K562 (cell line): Measurements from ENCODE around the gene GDF15. TPM values are rescaled to one million over a fixed set of nuclear protein-coding genes. Genes with fewer than 3 reads are reported as not detected.
A peak's percentile ranks its signal among the peaks of the same experiment; 100 is the strongest.

Experiments used
- ATAC-seq: fragments of 200-7000 bp; cut with Tn5 transposase; 3 replicates; pipeline ENCODE4 v1.9.1; 2020; ENCODE audit warnings: moderate library complexity
- BruUV-seq: library from RNA; stranded (reverse); fragments of 400-500 nt; replicated peaks from 2 replicates; lab custom pipeline; 2021; lab: Mats Ljungman, UMichigan
- CTCF ChIA-PET: fragments of 300-600 bp; formaldehyde crosslinking; extraction: SDS; loops from one replicate; lab custom pipeline; 2021; ENCODE audit warnings: low intra/inter-chr PET ratio; lab: Yijun Ruan, JAX
- POLR2A ChIA-PET: fragments of 300-600, 350-650 bp; sonication (Branson Sonifier 250); formaldehyde crosslinking; extraction: SDS; loops from one replicate; lab custom pipeline; 2021; ENCODE audit warnings: antibody characterized with exemption, inconsistent platforms; lab: Yijun Ruan, JAX
- DNase-seq, 4 experiments: peaks; one replicate each; pipeline versions ENCODE4 v3.0.0 to v3.0.0-alpha.2; 2011 to 2018; ENCODE audit warnings: low spot score in 3 of 4, mixed read lengths in 3 of 4; ENCODE audit errors: extremely low read depth in 1 of 4
- FAIRE-seq: peaks from 2 replicates; lab custom pipeline; 2011; peaks lifted over from hg19 to GRCh38; lab: Jason Lieb, UNC
- H2AFZ ChIP-seq: 2 replicates; pipeline ENCODE4 v1.6.0; 2011; ENCODE audit warnings: low read depth, low read length, control low read depth, inconsistent platforms
- H3K27ac ChIP-seq: fragments of 200-600 bp; 3 replicates; pipeline ENCODE4 v1.8.0; 2011; ENCODE audit warnings: low read depth, mild to moderate bottlenecking, control low read depth, inconsistent platforms, low read length, moderate library complexity, mixed read lengths; ENCODE audit errors: extremely low read depth
- H3K27me3 ChIP-seq, 2 experiments: fragments of 300-600 bp in 1 of 2; 2 replicates in 1 of 2; 3 replicates in 1 of 2; pipeline versions ENCODE4 v1.6.0 to v1.8.0; 2011; ENCODE audit warnings: inconsistent platforms in 2 of 2, low read length in 2 of 2, mild to moderate bottlenecking in 1 of 2, mixed read lengths in 1 of 2, moderate library complexity in 1 of 2; ENCODE audit not compliant: control insufficient read depth in 2 of 2, insufficient read depth in 2 of 2
- H3K36me3 ChIP-seq: fragments of 300-600 bp; 3 replicates; pipeline ENCODE4 v1.8.0; 2011; ENCODE audit warnings: mild to moderate bottlenecking, low read length, inconsistent platforms; ENCODE audit not compliant: control insufficient read depth, insufficient read depth
- H3K4me1 ChIP-seq, 2 experiments: fragments of 200-600 bp in 1 of 2; replicated peaks in 1 of 2; 2 replicates in 1 of 2; 3 replicates in 1 of 2; pipeline versions ENCODE4 v1.5.1 to v1.8.0; 2011; ENCODE audit warnings: inconsistent platforms in 2 of 2, low read length in 2 of 2, mild to moderate bottlenecking in 1 of 2, mixed read lengths in 1 of 2, moderate library complexity in 1 of 2; ENCODE audit not compliant: control insufficient read depth in 2 of 2, insufficient read depth in 2 of 2
- H3K4me2 ChIP-seq: 2 replicates; pipeline ENCODE4 v1.6.1; 2011; ENCODE audit warnings: low read length, control low read depth, inconsistent platforms, mixed read lengths; ENCODE audit not compliant: insufficient read depth
- H3K4me3 ChIP-seq: fragments of 200-600 bp; sonication (generic), shearing (Covaris generic); 2 replicates; pipeline ENCODE4 v1.5.1; 2016; ENCODE audit warnings: control low read depth, inconsistent platforms
- H3K79me2 ChIP-seq: fragments of 200-600 bp; 3 replicates; pipeline ENCODE4 v1.8.0; 2011; ENCODE audit warnings: low read length, inconsistent platforms; ENCODE audit not compliant: control insufficient read depth, insufficient read depth
- H3K9ac ChIP-seq, 2 experiments: 2 replicates each; pipeline versions ENCODE4 v1.6.0 to v1.6.1; 2011; ENCODE audit warnings: low read depth in 2 of 2, low read length in 2 of 2, control low read depth in 1 of 2, inconsistent platforms in 1 of 2, mild to moderate bottlenecking in 1 of 2, mixed read lengths in 1 of 2; ENCODE audit not compliant: insufficient read depth in 1 of 2
- H3K9me1 ChIP-seq: one replicate; pipeline ENCODE4 v1.6.0; 2011; ENCODE audit warnings: inconsistent platforms, mild to moderate bottlenecking, low read length, moderate library complexity; ENCODE audit not compliant: control insufficient read depth, insufficient read depth
- H3K9me3 ChIP-seq: replicated peaks from 2 replicates; pipeline ENCODE4 v1.5.1; 2011; ENCODE audit warnings: low read depth, low read length, inconsistent platforms; ENCODE audit not compliant: control insufficient read depth, insufficient read depth
- H4K20me1 ChIP-seq: replicated peaks from 2 replicates; pipeline ENCODE4 v1.6.1; 2011; ENCODE audit warnings: low read length, inconsistent platforms, mixed read lengths; ENCODE audit not compliant: control insufficient read depth, insufficient read depth
- ADNP ChIP-seq: fragments of 200-800 bp; sonication (Bioruptor generic); IDR thresholded peaks from 2 replicates; pipeline ENCODE4 v1.6.1; 2016; ENCODE audit warnings: missing genetic modification characterization, missing compliant biosample characterization
- BCOR ChIP-seq: fragments of 450-650 bp; IDR thresholded peaks from 2 replicates; pipeline ENCODE4 v1.6.1; 2016
- RBM25 ChIP-seq: fragments of 200-400 bp; formaldehyde crosslinking; IDR thresholded peaks from 2 replicates; pipeline ENCODE4 v1.6.1; 2018; ENCODE audit warnings: low read length, low read depth, moderate library complexity; ENCODE audit not compliant: severe bottlenecking
- ZBTB7A ChIP-seq: IDR thresholded peaks from 2 replicates; pipeline ENCODE4 v1.6.1; 2011; ENCODE audit warnings: low read depth, mild to moderate bottlenecking, low read length, moderate library complexity, borderline replicate concordance; ENCODE audit not compliant: control insufficient read depth
- ZNF764 ChIP-seq: fragments of 250-450 bp; sonication (Bioruptor Pico); IDR thresholded peaks from 2 replicates; pipeline ENCODE4 v1.4.0; 2020; ENCODE audit warnings: low read depth, mild to moderate bottlenecking, moderate library complexity
- WGBS: fragments of 100-300 bp; shearing (Covaris generic); methylation state at CpG from one replicate; pipeline ENCODE4 v1.1.6; 2016; ENCODE audit warnings: low coverage, mixed read lengths; ENCODE audit not compliant: insufficient coverage; ENCODE audit errors: missing lambda C conversion rate; 5-methylcytosine and 5-hydroxymethylcytosine counted together
- in situ Hi-C: fragments of 300-500 bp; cut with MboI; formaldehyde crosslinking; loops from 4 replicates; pipeline ENCODE4 v1.15.0; 2018; ENCODE audit warnings: inconsistent platforms, mixed read lengths
- intact Hi-C: fragments of 100-400 bp; cut with micrococcal nuclease; formaldehyde crosslinking; loops from 2 replicates; pipeline ENCODE4 v1.14.2; 2022
- polyA plus RNA-seq, 8 experiments: library from polyadenylated mRNA; depleted of rRNA in 4 of 8; stranded (reverse) in 5 of 8; unstranded in 3 of 8; fragments of >200 nt; fragmentation: Nextera tagmentation in 2 of 8; fragmentation: Illumina TruSeq in 1 of 8; extraction: Ambion mirVana in 2 of 8; extraction: Trizol in 1 of 8; gene quantifications; 2 replicates each; pipeline versions ENCODE4 v1.2.1 to v1.2.3, GENCODE V29; 2011 to 2014; ENCODE audit warnings: inconsistent platforms in 1 of 8, missing spikeins in 1 of 8
- total RNA-seq, 7 experiments: library from RNA; depleted of rRNA in 6 of 7; stranded (reverse); fragments of >200 nt in 6 of 7; fragmentation: Illumina TruSeq in 2 of 7; extraction: Trizol in 2 of 7; gene quantifications; 2 replicates each; pipeline versions ENCODE4 v1.2.1 to v1.2.3, GENCODE V29; 2011 to 2021; ENCODE audit warnings: low replicate concordance in 1 of 7
- TF ChIP-seq, protein P1 (sequence below): sonication (generic); formaldehyde crosslinking; IDR thresholded peaks from 2 replicates; pipeline ENCODE4 v1.8.1; 2023; ENCODE audit warnings: mild to moderate bottlenecking, missing genetic modification reagents
- TF ChIP-seq, protein P2 (sequence below): fragments of 450-650 bp; IDR thresholded peaks from 2 replicates; pipeline ENCODE4 v1.6.1; 2016; ENCODE audit warnings: missing biosample characterization, missing genetic modification characterization
- TF ChIP-seq, protein P3 (sequence below): fragments of 450-650 bp; IDR thresholded peaks from 2 replicates; pipeline ENCODE4 v1.6.1; 2016
- TF ChIP-seq, protein P4 (sequence below), 3 experiments: IDR thresholded peaks in 2 of 3; conservative IDR thresholded peaks in 1 of 3; 2 replicates each; pipeline ENCODE4 v1.5.1; 2011 to 2012; ENCODE audit warnings: low read length in 3 of 3, mild to moderate bottlenecking in 3 of 3, control low read depth in 2 of 3, improper control_type of control experiment in 1 of 3, inconsistent platforms in 1 of 3, low read depth in 1 of 3, mixed read lengths in 1 of 3, moderate library complexity in 1 of 3; ENCODE audit not compliant: insufficient read depth in 2 of 3

GDF15 gene
- total and polyA plus RNA-seq, 9 of the 15 experiments (the other 6 are each of a cell fraction or from before 2014, with no cell fraction given) = 2.3 to 82.4 (median 12.5) TPM

DNA sequence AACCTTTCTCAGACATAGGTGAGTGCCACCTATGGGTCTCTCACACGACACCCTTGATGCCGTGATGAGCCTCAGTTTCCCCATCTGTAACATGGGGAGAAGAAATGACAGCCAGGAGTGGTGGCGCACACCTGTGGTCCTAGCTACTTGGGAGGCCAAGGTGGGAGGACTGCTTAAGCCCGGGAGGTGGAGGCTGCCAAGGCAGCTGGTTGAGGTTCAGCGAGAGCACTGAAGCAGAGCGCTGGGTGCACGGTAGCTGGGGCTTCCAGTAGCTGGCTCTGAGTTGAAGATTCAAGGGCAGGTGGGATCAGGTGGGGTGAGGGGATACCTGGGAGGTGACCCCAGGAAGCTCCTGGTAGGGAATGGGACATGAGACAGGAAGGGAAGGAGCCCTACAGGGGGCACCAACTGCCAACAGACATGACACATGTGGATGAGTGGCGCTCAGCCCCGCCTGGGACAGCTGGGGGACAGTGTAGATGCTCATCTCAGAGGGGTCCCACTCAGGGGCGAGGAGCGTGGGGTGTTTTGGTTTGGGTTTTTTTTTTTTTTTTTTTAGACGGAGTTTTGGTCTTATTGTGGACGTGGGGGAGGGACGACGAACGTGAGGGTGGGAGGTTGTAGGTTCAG, 26.8 kb downstream of the GDF15 start:
- BruUV-seq = no TSS peak
- 88% methylated on average over 11 of the region's 16 CpGs for WGBS
- Histone ChIP-seq H3K9me3 (no peaks in the 10 kb centered on the region), H2AFZ (no peak overlapping the region), H3K9me1 (no peaks in the 10 kb centered on the region), H4K20me1 (no peaks in the 10 kb centered on the region), H3K4me1 (peaks cover 31 to 62% of the 10 kb centered on the region in 2 experiments), H3K9ac (no peak overlapping the region), H3K27me3 (no peaks in the 10 kb centered on the region), H3K36me3 (no peaks in the 10 kb centered on the region), H3K79me2 (no peaks in the 10 kb centered on the region; the same call in 2 of the 3 replicates)
- ChIA-PET POLR2A (interaction anchor here (0.6 to 11.1 kb wide), 6 partner anchors 11 to 137 kb away, joined by 3 to 244 read pairs (median 11); partner anchors contain the start of genes GDF15 and JUND), CTCF (no interaction called here)
- intact Hi-C loops = loop anchor here (5.0 kb wide), 1 partner anchor 350 kb away; no protein-coding TSS in a partner anchor
- DNase-seq = no peak
- no peak for ATAC-seq
- TF ChIP-seq, protein P1, sequence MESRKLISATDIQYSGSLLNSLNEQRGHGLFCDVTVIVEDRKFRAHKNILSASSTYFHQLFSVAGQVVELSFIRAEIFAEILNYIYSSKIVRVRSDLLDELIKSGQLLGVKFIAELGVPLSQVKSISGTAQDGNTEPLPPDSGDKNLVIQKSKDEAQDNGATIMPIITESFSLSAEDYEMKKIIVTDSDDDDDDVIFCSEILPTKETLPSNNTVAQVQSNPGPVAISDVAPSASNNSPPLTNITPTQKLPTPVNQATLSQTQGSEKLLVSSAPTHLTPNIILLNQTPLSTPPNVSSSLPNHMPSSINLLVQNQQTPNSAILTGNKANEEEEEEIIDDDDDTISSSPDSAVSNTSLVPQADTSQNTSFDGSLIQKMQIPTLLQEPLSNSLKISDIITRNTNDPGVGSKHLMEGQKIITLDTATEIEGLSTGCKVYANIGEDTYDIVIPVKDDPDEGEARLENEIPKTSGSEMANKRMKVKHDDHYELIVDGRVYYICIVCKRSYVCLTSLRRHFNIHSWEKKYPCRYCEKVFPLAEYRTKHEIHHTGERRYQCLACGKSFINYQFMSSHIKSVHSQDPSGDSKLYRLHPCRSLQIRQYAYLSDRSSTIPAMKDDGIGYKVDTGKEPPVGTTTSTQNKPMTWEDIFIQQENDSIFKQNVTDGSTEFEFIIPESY (CRISPR knock-in tag) = peak; percentile 58; the same call in 1 of the 2 replicates
- TF ChIP-seq ZNF764 (CRISPR knock-in tag) = no peak
- peak; percentile 86 for TF ChIP-seq BCOR
- TF ChIP-seq, protein P2, sequence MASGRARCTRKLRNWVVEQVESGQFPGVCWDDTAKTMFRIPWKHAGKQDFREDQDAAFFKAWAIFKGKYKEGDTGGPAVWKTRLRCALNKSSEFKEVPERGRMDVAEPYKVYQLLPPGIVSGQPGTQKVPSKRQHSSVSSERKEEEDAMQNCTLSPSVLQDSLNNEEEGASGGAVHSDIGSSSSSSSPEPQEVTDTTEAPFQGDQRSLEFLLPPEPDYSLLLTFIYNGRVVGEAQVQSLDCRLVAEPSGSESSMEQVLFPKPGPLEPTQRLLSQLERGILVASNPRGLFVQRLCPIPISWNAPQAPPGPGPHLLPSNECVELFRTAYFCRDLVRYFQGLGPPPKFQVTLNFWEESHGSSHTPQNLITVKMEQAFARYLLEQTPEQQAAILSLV (tag) = no peak
- peak; percentile 18 for TF ChIP-seq RBM25
- TF ChIP-seq, protein P3, sequence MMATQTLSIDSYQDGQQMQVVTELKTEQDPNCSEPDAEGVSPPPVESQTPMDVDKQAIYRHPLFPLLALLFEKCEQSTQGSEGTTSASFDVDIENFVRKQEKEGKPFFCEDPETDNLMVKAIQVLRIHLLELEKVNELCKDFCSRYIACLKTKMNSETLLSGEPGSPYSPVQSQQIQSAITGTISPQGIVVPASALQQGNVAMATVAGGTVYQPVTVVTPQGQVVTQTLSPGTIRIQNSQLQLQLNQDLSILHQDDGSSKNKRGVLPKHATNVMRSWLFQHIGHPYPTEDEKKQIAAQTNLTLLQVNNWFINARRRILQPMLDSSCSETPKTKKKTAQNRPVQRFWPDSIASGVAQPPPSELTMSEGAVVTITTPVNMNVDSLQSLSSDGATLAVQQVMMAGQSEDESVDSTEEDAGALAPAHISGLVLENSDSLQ = peak; percentile 14; the same call in 1 of the 2 replicates
- TF ChIP-seq ADNP (tag) = 0 out of 2 replicates have a peak, but pooled peaks have one; percentile 36
- TF ChIP-seq, protein P4, sequence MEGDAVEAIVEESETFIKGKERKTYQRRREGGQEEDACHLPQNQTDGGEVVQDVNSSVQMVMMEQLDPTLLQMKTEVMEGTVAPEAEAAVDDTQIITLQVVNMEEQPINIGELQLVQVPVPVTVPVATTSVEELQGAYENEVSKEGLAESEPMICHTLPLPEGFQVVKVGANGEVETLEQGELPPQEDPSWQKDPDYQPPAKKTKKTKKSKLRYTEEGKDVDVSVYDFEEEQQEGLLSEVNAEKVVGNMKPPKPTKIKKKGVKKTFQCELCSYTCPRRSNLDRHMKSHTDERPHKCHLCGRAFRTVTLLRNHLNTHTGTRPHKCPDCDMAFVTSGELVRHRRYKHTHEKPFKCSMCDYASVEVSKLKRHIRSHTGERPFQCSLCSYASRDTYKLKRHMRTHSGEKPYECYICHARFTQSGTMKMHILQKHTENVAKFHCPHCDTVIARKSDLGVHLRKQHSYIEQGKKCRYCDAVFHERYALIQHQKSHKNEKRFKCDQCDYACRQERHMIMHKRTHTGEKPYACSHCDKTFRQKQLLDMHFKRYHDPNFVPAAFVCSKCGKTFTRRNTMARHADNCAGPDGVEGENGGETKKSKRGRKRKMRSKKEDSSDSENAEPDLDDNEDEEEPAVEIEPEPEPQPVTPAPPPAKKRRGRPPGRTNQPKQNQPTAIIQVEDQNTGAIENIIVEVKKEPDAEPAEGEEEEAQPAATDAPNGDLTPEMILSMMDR (IDR thresholded peaks at IDR 0.05 in 2 of 3, conservative IDR thresholded peaks at IDR 0.05 in 1 of 3; ENCODE audit: insufficient read depth in 2 of 3, low read depth in 1 of 3, low read length in 3 of 3) = peak in 1 of 3 experiments; percentile 26; a peak in 2 of 6 replicates
- peak; percentile 50 for TF ChIP-seq ZBTB7A
- TF ChIP-seq, all 486 proteins: peak for 7
- Histone ChIP-seq H3K27ac (no peak overlapping the region), H3K4me3 (no peak overlapping the region), H3K4me2 (no peak overlapping the region)
- in situ Hi-C loops = loop anchor here (10.0 kb wide), 1 partner anchor 318 kb away; the partner anchor contains the start of gene MAST3
- FAIRE-seq = no peak
